ENCODE data around the gene ASRGL1.

- no peak for TF ChIP-seq CTCF (conservative IDR thresholded peaks at IDR 0.05; ENCODE audit: low read length)
- TF ChIP-seq EZH2phosphoT487 (IDR thresholded peaks at IDR 0.05; ENCODE audit: borderline replicate concordance), result no peak
These were observed 73.7 kb downstream of the ASRGL1 start for GRCh38 chr11:62410972-62411371.
